ENCODE measurements around the gene SV2A.
"Not testable (repeated sequence)": the region's sequence is repeated elsewhere in the genome, so short reads cannot be mapped to it uniquely, and the experiment has no call there.

Gene SV2A, protein sequence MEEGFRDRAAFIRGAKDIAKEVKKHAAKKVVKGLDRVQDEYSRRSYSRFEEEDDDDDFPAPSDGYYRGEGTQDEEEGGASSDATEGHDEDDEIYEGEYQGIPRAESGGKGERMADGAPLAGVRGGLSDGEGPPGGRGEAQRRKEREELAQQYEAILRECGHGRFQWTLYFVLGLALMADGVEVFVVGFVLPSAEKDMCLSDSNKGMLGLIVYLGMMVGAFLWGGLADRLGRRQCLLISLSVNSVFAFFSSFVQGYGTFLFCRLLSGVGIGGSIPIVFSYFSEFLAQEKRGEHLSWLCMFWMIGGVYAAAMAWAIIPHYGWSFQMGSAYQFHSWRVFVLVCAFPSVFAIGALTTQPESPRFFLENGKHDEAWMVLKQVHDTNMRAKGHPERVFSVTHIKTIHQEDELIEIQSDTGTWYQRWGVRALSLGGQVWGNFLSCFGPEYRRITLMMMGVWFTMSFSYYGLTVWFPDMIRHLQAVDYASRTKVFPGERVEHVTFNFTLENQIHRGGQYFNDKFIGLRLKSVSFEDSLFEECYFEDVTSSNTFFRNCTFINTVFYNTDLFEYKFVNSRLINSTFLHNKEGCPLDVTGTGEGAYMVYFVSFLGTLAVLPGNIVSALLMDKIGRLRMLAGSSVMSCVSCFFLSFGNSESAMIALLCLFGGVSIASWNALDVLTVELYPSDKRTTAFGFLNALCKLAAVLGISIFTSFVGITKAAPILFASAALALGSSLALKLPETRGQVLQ

DNA sequence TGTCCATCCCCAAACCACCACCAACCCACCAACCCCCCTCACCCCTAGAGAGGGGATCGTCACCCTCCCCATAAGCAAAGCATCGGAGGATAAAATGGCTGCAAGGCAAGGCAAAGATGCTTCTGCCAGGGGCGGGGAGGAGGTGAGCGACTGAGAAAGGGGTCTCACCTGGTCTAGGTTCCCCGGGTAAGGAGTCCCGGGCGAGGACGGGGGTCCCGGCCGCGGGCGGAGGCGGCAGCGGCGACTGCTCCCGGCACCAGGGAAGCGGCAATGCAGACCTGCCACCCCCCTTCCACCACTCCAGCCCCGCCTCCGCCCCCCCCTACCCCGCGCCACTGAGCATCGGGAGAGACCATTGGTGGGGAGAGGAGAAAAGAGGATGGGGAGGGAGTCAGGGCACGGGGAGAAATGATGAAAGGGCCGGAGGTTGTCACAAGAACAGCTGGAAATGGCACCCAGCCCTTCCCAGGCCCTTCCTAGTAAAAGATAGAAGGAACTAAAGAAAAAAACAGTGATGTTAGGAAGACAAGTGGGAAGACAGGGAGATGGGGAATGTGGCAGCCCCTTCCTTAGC lies at the start of gene SV2A:
Gene SV2A (minus strand): TSS at position 274 of the 574 bp plus-strand sequence. CDS start 4,004 bp downstream, outside the sequence.
- peak; percentile 47 for DNase-seq

DNA sequence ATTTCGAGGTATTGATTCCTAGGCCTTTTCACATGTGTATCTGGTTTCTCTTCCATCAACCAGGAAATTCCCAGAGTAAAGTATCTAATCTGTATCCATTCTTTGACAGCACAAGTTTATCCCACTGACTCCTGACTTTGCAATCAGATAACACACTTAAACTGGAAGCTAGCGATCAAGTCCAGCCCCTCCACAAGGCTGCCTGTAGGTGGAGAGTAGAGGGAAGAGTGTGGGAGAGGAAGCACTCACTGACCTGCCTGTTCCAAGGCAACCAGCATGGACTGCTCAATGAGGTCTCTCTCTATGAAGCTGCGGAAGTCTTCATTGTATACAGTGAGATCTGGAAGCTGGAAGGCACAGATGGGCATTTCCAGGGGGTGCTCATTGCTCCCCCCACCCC lies 49.4 kb upstream of the SV2A start:
- DNase-seq, result no peak

DNA sequence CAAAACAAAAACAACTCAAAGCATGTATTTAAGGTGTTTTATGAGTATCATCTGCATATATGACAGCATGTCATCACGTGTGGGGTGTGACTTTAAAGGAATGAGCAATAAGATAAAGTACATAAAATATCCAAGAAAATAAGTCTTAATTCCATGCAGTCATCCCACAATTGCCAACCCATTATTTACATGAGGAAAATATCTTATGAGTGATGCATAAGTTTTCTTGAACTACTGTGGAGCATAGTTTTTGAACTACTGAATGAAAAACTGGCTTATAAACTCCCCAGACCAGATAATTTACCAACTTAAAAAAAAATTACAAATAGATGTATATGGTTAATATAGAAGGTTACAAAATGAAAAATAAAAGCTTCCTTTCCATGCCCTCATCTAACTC lies 48.8 kb upstream of the SV2A start:
- no peak for DNase-seq

DNA sequence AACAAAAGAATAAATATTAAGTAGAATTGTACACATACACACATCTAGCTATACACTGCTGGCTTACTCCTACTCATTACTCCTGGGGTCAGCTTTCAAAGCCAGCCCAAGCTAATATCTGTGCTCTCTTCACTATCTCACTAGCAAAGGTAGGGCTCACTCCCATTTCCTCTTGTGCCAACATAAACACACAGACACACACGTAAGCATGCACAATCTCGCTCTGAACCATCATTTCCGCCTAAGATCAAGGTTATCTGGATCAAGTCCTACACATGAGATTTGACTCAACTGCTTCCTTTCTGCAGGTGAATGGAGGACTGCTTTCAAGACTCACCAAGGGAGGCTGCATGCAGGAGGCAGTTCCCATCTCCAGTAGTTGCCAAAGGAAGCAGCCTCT lies 47.8 kb upstream of the SV2A start:
- no peak for DNase-seq

DNA sequence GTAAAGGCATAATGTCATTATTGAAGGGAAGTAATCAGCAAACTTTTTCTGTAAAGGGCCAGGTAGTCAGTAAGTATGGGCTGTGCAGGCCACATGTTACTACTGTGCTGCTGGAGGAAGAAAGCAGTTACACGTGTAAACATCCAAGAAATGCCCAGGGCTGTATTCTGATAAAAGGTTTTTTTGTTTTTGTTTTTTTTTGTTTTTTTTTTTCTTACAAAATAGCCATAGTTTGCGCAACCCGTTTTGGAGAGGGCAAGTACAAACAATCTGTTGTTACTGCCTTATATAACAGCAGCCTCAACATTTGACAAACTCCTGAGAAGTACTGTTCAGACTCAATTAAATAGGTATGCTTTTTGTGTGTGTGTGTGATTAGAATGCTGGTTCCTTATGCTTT lies 45.7 kb upstream of the SV2A start:
- no peak for DNase-seq

- DNase-seq, result no peak
These were observed 45.1 kb upstream of the SV2A start for GRCh38 chr1:149962736-149963135.

DNA sequence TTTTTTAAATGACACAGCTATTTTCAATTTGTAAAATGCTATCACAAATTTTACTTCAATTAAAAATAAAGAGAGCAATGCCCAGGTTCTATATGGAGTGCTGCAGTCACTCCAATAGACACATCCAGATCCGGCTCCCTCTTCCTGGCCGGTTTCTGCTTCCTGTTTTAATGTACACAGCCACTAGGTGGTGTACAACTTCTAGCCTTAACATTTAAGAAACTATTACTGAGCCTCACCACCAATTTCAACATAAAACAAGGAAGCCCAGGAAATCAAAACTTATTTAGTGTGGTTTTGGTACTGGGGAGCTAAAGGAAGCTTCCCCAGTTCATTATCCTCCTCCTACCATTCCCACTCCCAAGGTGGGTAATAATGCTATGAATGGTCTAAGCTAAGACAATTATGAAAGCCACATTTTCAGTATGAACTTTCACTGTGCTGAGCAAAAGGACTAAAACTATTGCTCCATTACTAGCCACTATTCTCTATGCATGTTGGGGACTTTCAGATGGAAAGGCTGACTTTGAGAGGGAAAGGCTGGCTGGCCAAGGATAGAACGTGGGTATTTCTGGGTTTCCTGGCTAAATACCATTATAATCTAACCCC lies 44.5 kb upstream of the SV2A start:
- peak; percentile 9 for DNase-seq

DNA sequence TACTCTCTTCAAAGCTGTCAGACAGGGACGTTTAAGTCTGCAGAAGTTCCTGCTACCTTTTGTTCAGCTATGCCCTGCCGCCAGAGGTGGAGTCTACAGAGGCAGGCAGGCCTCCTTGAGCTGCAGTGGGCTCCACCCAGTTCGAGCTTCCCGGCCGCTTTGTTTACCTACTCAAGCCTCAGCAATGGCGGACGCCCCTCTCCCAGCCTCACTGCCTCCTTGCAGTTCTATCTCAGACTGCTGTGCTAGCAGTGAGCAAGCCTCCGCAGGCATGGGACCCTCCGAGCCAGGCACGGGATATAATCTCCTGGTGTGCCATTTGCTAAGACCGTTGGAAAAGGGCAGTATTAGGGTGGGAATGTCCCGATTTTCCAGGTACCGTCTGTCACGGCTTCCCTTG lies 39.9 kb upstream of the SV2A start:
- not testable (repeated sequence) for DNase-seq

DNA sequence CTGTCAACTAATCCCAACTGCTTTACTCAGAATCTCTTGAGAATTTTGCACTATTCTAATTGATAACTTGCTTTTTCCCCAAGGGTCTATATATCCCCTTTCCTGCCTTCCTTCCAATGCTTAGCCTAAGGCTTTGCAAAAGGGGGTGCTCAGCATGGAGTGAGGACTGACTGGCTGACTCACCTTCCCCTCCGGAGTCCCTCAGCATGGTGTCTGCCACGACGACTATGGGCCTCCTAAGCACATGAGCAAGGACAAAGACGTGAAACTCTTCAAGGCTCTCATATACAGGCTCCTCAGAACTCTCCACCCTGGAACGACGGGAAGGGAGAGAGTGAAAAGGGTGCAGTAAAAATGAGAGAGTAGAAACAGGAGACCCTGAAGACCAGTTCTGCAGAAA lies 32.3 kb upstream of the SV2A start:
- DNase-seq, result no peak

GRCh38 chr1:149945206-149945605 lies 27.6 kb upstream of the SV2A start:
- DNase-seq, result no peak

DNA sequence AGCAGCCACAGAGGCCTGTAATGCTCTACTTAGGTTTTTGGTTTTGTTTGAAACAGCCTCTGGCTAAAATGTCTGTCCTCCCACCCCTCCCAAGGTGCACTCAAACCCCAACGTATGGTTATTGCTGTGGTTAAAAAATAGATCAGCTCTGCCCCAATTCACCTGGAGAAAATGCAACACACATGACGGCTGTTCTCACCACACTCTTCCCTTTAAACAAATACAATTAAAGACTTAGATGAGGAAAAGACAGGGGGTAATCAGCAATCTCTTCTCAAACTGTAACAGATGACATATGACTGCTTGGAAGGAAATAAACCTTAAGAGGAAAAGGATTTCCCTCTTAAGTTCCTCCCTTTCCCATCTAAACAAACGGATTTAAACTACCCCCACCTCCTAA lies 25.2 kb upstream of the SV2A start:
- DNase-seq, result no peak

- DNase-seq, result no peak
These were observed 24.6 kb upstream of the SV2A start for GRCh38 chr1:149942207-149942606.

DNA sequence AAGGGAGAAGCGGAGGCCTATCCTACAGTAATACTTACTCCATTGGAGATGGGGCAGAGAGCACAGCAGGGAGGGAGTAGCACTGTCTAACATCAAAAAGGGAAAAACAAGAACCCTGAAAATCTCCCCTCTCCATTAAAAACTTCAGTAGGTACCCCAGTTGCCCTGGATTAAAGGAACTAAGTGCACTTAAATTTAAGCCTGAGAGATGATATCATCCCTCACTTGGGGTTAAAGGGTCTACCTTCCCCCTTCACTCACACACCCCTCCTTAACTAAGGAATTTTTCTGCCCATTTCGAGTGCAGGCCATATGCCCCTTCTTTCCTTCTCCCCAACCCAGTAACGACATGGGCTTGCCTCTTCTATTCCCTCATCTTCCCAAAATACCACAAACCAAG lies 22.8 kb upstream of the SV2A start:
- no peak for DNase-seq

- DNase-seq, result not testable (repeated sequence)
These were observed 21.0 kb upstream of the SV2A start for GRCh38 chr1:149938668-149939003.

GRCh38 chr1:149937759-149938158 lies 20.1 kb upstream of the SV2A start:
- no peak for DNase-seq

GRCh38 chr1:149936992-149937705 lies 19.5 kb upstream of the SV2A start:
- no peak for DNase-seq

- no peak for DNase-seq
These were observed 18.7 kb upstream of the SV2A start, which contains the start of gene MTMR11 for GRCh38 chr1:149936170-149936991. Gene MTMR11 (minus strand): TSS chr1:149936879. CDS start chr1:149936647, 232 bp downstream.

- DNase-seq, result no peak
These were observed 16.7 kb upstream of the SV2A start for GRCh38 chr1:149934356-149934755.

DNA sequence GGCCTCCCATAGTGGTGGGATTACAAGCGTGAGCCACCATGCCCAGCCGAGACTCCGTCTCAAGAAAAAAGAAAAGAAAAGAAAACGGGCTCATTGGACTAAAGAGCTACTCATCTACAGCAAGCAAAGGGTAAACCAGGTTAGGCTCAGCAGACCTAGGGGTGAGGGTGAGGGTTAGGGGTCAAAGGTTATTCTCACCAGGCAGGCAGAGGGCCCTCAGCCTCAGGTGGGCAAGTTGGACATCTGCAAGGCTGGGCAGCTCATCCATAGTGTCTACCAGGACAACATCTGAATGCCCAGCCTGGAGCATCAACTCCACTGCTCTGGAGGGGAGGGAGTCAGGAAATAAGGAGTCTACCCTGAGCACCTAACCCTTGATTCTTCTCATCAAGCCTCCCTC lies 15.6 kb upstream of the SV2A start:
- no peak for DNase-seq

DNA sequence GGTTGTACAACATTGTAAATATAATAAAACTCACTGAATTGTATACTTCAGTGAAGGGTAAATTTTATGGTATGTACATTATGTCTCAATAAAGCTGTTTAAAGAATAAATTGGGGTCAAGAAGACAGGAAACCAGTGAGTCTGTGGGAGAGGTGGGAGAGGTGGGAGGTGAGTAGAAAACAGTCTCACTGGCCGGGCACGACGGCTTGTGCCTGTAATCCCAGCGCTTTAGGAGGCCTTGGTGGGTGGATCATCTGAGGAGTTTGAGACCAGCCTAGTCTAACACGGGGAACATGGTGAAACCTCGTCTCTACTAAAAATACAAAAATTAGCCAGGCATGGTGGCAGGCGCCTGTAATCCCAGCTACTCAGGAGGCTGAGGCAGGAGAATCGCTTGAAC lies 14.8 kb upstream of the SV2A start:
- DNase-seq, result no peak

- DNase-seq, result no peak
These were observed 13.7 kb upstream of the SV2A start for GRCh38 chr1:149931212-149931790.

DNA sequence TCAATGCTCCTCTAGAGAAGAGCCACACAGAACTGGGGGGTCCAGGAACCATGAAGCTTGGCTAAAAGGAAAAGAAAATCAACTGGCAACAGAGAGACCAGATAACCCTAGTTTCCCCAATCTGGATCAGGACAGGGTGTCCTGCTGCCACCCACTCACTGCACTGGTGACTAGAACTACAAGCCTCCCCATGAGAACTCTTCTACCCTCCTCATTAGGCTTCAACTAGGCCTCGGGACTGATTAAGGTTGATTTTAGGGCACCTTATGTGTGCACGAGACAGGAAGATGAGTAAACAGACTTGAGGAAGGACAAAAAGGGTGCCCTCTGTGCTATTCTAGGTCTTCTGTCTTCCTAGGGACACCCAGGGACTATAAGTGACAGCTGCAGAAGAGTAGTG lies 12.2 kb upstream of the SV2A start:
- DNase-seq, result no peak
